Activated CD8-positive, alpha-beta memory T cell treated with anti-CD3 and anti-CD28 coated beads for 1 hour (primary cell): ENCODE measurements around the gene MRPS31.

Source experiments
- DNase-seq, 2 donors: peaks; one replicate each; pipeline ENCODE4 v3.0.0-alpha.2; 2020; ENCODE audit warnings: low read depth in 1 of 2; ENCODE audit errors: extremely low read depth in 1 of 2

Gene MRPS31

DNA sequence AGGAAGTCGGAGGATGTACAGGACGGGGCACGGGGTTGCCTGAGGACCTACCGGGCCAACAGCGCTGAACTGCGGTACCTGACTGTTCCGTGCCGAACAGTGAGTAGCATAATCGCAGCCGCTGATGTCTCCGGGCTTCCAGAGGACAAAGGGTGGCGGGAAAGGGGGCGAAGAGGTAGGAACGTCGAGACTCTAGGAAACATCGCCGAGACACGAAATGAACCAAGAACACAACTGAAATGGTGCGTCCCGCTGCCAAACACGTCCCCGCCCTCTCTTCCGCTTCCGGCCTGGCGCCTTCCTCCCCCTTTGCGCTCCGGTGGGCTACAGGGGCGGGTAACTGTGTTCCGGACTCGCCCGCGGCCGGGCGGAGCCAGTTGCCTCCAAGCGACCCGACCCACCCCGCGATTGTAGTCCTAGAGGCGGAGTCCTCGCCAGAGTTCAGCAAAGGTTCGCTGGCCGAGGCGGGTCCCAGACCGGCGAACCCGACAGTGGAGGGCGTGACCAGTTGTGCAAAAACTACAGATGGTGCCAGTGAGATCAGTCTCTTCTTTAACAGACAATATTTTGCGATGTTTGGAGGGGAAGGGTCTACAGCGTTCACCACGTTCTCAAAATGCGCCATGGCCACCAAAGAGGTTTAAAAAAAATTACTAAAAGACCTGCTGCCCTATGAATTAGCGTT is at the start of gene MRPS31:
Gene MRPS31, minus strand, starts transcription at position 257 of the 685 bp plus-strand sequence. Its CDS starts 54 bp downstream, at position 203.
- peak; percentile 87 to 90 for DNase-seq

DNA sequence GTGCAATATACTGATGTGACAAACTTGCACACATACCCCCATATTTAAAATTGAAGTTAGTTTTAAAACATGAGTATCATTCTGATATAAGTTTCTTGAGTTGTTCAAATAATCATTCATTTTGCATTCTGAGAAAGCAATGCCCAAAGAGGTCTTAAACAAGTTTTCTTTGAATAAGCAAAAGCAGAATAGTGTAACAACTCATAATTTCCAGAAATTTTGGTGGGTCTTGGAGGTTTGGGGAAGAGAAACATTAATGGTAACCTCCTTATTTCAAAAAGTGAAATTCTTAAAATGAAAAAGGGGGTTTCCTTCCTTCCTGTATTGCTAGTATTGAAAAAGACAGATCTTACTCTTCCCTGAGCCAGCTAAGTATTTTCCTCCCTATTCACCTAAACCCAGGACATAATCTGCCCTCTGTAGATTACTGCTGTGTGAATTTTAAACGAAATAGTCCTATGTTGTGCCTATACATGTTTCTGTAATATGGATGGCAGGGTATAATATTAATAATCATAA is 48.9 kb upstream of the MRPS31 start:
- DNase-seq = no peak

DNA sequence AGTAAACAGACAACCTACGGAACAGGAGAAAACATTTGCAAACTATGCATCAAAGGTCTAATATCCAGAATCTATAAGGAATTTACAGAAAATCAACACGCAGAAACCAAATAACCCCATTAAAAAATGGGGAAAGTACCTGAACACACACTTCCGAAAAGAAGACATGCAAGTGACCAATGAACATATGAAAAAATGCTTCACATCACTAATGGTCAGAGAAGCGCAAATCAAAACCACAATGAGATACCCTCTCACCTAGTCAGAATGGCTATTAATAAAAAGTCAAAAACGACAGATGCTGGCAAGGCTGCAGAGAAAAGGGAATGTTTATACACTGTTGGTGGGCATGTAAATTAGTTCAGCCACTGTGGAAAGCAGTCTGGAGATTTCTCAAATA is 47.9 kb upstream of the MRPS31 start:
- no peak for DNase-seq

DNA sequence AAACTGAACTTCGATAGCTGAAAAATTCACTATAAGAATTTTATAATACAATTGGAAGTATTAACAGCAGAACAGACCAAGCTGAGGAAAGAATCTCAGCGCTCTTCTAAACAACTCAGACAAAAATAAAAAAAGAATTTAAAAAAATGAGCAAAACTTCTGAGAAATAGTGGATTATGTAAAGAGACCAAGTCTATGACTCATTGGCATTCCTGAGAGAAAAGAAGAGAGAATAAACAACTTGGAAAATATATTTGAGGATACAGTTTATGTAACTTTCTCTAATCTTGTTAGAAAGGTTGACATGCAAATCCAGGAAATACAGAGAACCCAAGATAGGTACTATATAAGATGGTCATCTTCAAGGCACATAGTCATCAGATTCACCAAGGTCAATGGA is 43.8 kb upstream of the MRPS31 start:
- DNase-seq = no peak

DNA sequence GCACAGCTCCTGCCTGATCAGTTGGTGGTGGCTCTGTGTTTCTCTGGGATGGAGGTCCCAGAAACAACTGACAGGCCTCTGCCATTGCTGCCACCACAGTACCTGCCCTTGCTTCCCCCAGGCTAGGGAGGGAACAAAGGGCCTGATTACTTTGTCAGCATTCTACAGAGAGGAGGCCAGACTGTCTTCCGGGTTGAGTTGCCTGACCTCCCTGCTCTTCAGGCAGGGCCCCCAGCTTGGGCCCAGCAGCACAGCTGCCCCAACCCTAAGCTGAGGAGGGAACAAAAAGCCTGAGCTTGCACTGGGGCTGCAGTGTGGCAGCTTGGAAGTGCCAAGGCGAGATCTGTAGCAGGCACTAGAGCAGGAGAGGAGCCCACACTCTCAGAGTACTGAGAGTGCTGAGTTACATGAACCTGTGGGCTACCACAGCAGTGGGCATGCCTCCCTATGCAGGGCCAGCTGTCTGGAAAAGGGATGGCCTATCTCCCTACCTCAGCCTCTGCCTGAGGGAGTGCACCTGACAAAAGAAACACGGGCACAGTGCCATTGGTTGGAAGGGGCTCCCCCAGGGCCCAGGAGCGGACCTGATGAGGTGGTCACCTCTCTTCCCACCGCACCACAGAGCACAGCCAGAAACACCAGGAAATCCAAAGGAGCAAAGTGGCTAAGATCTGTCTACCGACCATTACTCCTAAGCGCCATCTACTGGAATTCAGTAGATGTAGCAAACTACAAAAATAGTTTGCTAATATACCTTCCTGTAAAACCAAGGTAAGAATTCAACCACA is 42.9 kb upstream of the MRPS31 start:
- no peak for DNase-seq

DNA sequence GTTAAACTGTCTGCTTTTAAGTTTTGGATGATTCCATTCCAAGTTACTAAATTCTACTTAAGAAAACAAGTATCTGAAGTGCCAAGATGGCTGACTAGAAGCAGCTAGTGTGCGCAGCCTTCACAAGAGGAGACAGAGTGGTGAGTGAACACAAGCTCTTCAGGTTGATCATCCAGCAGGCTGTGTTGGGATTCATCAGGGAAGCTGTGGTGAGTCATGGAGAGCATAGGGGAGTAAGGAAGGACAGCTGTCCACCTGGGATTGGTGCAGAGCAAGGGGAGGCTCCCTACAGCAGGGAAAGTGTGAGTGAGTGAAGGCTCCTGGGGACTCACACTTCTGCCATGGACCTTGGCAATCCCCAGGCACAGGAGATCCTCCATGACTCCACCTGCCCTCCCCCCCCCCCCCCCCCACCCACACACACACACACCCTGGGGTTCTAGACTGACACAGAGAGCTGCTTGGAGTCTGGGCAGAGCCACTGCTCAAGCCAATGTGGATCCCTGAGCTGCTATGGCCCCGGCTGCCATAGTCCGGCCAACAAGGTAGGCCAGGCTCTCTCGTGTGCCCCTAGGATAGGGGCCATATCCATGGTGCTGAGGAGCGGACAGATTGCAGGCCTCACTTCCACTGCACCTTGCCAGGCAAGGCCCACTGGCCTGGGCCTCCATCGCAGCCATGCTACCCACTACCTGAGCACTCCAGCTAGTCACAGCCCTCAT is 41.9 kb upstream of the MRPS31 start:
- no peak for DNase-seq

DNA sequence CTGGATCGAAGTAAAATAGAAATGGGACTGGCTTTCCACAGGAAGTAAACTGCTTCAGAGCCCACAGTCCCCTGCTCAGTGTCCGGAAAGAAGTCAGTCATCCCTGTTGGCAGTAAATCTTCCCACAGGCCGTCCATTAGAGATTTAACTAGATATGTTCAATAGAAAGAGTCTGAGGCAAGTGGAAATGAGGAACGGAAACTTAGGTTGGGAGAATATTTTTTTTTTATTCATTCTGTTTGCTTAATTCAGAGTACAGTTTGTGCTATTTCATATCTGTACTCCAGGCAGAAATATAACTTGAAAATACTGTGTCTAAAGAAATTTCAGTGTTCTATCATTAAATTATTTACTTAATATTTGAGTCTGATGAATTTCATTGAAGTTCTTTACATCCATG is 41.1 kb upstream of the MRPS31 start:
- DNase-seq = no peak

DNA sequence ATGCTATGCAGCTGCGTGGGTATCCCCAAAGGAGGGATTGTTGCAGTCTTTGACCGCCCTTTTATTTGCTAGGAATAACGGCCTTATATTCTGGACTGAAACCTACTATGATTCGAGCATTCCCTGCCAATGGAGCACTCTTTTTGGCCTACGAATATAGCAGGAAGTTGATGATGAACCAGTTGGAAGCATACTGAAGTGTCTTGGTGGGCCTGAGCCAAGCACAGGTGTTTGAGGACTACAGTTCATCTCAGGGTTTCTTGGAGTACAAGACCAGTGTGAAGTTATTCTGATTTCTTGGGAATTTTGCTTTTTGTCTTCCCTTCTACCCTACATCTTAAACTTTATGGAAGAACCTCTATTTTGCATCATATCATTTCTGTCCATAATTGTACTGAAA is 38.5 kb upstream of the MRPS31 start:
- DNase-seq = no peak

DNA sequence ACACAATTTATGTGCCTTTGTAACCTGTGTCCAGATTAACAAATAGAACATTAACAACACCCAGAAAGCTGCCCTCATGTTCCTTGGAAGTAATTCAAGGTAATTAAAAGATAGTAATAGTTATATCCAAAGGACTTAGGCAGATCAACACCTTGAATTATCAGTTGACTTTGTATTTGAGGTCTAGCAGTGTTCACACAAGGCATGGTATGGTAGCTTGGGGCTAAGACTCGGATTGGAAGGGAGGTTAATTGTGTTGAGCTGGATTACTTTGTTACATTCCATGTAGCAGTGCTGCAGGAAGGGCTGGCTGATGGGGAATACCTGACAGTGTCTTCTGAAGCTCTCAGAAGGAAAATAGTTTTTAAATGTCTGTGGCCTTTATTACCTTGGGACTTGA is 35.3 kb upstream of the MRPS31 start:
- DNase-seq = no peak

DNA sequence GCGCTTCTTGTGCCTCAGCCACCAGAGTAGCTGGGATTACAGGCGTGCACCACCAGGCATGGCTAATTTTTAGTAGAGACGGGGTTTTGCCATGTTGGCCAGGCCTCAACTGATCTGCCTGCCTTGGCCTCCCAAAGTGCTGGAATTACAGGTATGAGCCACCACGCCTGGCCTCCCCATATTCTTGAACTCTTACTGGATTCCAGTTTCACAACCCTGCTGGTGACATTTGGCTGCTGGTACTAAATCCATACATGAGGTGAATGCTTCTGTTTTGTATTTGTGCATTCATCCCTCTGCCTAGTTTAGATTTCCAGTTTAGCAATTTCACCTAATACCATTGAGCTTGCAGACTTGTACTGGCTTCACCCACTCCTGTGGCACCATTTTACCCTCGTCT is 32.3 kb upstream of the MRPS31 start:
- no peak for DNase-seq

DNA sequence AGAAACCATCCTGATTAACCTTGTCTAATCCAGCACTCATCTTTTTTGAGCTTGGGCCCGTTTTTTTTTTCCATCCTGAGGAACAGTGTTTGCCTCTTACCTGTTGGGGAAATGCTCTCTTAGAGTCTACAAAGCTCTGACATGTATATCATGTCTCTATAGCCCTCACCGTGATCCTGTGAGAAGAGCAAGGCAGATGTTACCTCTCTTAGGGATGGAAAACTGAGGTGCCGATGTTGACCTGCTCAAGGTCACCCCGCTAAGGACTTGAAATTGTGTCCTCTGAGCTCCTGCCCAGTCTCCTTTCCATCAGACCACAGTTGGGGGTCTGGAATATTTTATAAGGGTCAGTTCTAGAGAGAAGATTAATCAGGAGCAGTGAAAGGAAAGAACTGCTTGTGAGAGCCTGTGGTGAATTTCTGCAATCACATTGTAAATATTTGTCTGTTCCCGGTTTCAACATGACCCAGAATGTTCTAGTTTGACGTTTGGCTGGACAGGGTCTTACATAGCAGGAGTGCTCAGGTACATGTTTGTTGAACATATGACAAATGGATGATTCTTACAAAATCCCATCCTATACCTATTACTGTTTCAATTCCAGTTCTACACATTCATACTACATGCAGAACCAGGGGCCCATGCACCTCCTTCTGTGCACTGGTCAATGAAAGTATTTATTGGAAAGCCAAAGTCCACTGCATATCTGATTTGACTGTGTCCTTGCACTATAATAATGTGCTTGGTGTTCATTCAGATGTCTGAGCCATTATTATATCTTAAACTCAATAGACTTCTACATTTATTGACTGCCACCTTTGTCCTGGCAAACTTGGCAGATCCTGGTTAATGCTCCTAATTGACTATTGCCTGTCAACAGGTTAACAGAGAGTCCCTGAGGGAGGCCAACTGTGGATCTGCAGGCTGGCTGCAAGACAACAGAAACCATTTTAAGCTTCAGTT is 30.5 kb upstream of the MRPS31 start:
- no peak for DNase-seq

DNA sequence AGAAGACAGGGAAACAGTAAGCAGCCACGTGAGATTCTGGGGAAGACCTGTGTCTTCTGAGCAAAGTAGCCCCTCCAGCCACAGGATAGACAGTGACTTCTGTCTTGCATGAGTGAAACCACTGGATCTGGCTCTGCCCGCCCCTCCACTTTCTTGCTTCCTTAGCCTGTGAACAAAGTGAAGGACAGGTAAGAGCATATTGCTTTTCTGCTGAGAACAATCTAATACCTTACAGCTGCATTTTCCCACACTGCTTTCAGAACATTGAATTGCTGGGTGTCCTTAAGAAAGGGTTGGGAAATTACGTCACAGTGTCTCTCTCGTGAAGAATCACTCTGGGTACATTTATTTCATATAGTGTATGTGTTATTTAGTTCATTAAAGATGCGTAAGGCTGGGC is 29.6 kb upstream of the MRPS31 start:
- DNase-seq = no peak

DNA sequence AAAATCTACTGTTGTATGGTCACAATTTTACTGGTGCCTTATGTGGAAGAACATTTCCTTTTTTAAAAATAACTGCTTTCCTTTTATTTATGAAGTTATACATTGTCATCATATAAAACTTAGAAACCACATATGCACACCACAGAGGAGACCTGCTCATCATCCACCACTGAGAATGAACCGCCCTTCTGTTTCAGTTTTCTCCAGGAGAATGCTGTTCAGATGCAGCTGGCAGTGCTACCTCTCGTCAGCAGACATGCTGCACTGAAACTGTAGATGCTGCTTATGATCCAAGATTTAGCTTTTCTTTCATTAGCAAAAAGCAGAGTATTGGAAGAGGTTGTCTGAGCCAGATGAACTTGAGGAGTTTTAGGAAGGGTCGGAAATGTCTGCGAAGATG is 28.5 kb upstream of the MRPS31 start:
- no peak for DNase-seq

DNA sequence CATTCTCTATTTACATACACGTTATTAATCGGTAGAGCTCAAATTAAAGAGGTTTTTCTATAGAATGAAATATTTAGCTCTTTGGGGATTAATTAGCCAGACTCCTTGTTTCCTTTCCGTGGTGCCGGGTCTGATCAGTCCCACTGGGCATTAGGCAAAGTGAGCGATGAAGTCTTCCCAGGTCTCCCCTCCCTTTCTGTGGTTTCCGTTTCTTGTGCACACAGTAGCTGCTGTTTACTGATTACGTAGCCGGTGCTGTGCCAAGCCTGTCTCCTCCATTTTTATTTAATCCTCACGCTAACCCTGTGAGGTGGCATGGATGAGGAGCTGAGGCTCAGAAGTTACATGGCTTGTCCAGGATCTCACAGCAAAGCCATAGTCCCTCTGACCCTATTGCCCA is 27.4 kb upstream of the MRPS31 start:
- DNase-seq = no peak

DNA sequence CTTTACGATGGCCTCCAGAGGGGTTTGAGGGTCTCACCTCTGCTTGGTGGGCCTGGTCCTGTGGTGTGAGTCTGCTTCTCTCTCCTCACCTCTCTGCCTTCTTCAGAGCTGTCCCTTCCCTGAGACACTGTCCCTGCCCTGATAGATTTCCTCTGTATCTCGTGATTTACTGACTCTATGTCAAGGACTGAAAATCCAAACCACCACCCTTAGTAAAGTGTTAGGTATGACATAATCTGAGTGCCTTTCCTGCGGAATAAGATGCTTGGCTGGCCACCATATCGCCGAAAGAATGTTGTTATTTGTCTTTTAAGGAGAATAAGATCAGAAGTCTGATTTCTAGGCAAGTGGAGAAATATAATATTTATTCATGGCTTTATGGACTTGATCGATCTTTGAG is 25.7 kb upstream of the MRPS31 start:
- DNase-seq = no peak

DNA sequence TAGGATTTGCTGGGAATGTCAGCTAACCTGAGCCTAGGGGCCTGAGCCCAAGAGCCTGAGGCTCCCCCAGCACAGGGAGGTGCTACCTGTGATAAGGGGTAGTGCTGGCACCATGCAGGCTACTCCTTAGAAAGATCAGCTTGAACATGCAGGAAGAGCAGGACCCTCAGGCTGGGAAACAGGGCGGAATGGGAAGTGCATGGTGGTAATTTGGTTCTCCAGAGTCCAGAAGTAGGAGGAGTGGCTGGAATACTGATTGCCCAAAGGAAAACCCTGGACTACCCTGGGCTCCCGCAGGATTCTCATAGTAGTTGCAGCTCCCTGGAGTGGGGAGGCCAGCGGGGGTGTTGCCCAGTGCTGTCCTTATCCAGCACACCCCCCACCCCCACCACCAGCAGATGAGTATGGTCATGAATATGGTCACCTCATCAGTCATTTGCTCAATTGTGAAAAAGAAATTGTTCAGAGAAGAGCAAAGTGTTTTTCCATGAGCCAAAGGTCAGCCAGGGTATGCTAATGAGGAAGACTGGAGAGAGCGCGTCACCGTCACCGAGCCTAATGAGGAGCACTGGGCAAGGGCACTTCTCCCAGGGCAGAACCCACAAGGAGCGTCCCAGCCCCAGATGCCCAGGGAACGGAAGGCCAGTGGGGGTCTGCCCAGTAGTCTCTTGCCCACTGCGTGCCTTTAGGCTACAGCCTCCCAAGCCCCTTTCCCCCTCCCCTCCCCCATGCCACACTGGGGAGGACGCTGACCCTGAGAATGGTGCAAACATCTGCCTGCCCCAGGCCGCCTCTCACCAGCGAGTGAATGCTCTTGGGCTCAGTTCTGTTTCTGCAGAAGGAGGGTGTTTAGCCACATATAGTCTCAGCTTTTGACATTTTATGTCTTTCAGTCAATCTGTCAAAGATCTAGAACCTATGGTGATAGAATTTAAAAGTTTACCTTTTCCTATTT is 23.7 kb upstream of the MRPS31 start:
- no peak for DNase-seq

DNA sequence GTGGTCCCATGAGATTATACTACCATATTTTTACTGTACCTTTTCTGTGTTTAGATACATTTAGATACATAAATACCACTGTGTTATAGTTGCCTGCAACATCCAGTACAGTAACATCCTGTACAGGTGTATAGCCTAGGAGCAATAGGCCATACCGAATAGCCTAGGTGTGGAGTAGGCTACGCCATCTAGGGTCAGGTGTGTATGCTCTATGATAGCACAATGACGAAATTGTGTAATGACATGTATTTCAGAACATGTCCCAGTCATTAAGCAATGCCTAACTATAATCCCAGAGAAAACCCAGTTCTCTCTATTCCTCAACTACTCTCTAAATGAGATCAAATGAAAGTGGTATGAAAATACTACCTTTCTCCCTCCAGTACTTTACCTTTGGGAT is 22.3 kb upstream of the MRPS31 start:
- DNase-seq = no peak

DNA sequence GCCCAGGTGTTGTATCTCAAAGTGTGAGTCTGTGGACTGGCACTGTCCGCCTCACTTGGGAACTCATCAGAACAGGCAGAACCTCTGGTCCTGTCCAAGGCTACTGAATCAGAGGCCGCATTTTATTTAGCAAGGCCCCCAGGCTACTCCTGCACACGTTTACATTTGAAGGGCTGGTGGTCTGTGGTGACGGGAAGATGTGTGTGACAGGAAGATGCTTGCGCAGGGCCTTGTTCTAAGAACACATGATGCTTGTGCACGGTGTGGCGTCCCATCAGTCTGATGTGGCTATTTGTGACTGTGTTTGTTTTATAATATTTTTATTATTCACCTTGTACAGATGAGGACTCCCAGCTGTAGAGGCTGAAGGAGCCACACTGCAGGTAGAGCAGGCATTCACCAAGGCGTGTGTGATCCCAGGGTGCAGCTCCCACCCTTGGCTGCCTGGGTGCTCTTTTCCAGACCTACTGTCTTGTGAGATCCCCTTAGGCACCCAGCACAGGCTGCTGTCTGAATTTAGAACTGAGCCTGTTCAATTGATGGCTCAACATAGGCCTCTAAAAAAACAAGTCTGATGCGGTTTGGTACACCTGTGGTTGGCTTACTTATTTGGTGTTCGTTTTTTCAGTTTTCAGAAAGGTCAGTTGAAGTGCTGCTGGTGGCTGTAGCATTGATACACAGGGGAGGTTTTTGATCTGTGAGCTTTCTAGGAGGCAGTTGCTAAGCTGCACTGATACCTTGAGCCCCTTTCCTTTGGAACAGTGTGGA is 21.5 kb upstream of the MRPS31 start:
- DNase-seq = no peak

DNA sequence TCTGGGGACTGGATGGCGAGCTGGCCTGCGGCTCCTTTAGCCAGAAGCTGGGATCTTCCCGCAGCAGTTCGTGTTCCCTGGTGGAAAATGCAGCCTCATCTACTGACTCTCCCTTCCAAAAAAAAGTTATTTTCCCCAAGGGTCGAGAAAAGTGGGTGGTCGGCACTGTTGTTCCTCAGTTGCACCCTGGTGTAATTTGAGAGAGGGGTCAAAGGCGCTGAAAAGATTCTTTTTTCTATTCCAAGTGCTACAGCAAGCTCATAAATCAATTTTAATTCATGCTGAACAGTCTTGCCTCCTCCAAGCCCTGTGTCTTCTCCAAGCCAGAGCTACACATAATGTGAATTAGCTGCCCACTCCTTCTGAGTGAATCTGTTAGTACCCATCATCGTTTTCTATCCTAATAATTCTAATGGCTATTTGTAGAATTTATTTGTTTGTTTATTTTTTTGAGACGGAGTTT is 19.2 kb upstream of the MRPS31 start:
- DNase-seq = no peak
